Measurements from ENCODE around the gene HIRA. TPM values are rescaled to one million over a fixed set of nuclear protein-coding genes. Genes with fewer than 3 reads are reported as not detected.
A peak's percentile ranks its signal among the peaks of the same experiment; 100 is the strongest.
"Not testable (repeated sequence)": the region's sequence is repeated elsewhere in the genome, so short reads cannot be mapped to it uniquely, and the experiment has no call there.

The HIRA gene
- total and polyA plus RNA-seq, 9 of the 15 experiments (the other 6 are each of a cell fraction or from before 2014, with no cell fraction given), result 0.96 to 132 (median 58.4) TPM

DNA sequence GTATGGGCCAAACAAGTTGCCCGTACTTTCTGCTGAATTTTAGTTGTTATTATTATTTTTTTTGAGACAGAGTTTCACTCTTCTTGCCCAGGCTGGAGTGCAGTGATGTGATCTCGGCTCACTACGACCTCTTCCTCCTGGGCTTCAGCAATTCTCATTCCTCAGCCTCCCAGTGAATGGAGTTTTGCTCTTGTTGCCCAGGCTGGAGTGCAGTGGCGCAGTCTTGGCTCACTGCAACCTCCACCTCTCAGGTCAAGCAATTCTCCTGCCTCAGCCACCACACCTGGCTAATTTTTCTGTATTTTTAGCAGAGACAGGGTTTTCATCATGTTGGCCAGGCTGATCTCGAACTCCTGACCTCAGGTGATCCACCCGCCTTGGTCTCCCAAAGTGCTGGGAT lies 125.0 kb downstream of the HIRA start:
- in situ Hi-C loops (cut with MboI), result not testable (repeated sequence)
- 6% methylated on average over 6 of the region's 6 CpGs for WGBS (ENCODE audit: insufficient coverage, low coverage, missing lambda C conversion rate)
- TF ChIP-seq MCM3 (IDR thresholded peaks at IDR 0.05) (peak; percentile 78; the same call in 1 of the 2 replicates), CBX3 (IDR thresholded peaks at IDR 0.05; ENCODE audit: borderline replicate concordance in 1 of 2, low read length in 2 of 2) (peak in 1 of 2 experiments; percentile 68; a peak in 1 of 3 replicates), MCM7 (IDR thresholded peaks at IDR 0.05) (peak in 1 of 2 experiments; percentile 75; a peak in 1 of 4 replicates)
- TF ChIP-seq, protein P1, sequence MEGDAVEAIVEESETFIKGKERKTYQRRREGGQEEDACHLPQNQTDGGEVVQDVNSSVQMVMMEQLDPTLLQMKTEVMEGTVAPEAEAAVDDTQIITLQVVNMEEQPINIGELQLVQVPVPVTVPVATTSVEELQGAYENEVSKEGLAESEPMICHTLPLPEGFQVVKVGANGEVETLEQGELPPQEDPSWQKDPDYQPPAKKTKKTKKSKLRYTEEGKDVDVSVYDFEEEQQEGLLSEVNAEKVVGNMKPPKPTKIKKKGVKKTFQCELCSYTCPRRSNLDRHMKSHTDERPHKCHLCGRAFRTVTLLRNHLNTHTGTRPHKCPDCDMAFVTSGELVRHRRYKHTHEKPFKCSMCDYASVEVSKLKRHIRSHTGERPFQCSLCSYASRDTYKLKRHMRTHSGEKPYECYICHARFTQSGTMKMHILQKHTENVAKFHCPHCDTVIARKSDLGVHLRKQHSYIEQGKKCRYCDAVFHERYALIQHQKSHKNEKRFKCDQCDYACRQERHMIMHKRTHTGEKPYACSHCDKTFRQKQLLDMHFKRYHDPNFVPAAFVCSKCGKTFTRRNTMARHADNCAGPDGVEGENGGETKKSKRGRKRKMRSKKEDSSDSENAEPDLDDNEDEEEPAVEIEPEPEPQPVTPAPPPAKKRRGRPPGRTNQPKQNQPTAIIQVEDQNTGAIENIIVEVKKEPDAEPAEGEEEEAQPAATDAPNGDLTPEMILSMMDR (IDR thresholded peaks at IDR 0.05 in 2 of 3, conservative IDR thresholded peaks at IDR 0.05 in 1 of 3; ENCODE audit: insufficient read depth in 2 of 3, low read depth in 1 of 3, low read length in 3 of 3), result 0 out of 6 replicates have a peak, but pooled peaks of 1 of the 3 experiments have one; percentile 3

More for the DNA sequence above, 125.0 kb downstream of the HIRA start:
- FAIRE-seq; H3K4me1 ChIP-seq (replicated peaks in 1 of 2; ENCODE audit: control insufficient read depth in 2 of 2, insufficient read depth in 2 of 2, low read length in 2 of 2); ATAC-seq; H3K9me1 ChIP-seq (ENCODE audit: control insufficient read depth, insufficient read depth, low read length); H3K27ac ChIP-seq (ENCODE audit: extremely low read depth, low read depth, low read length); BruUV-seq (replicated peaks); DNase-seq (ENCODE audit: extremely low read depth in 1 of 4, low spot score in 3 of 4); H3K9me3 ChIP-seq (replicated peaks; ENCODE audit: control insufficient read depth, insufficient read depth, low read depth, low read length); H4K20me1 ChIP-seq (replicated peaks; ENCODE audit: control insufficient read depth, insufficient read depth, low read length); H2AFZ ChIP-seq (ENCODE audit: low read depth, low read length); intact Hi-C loops (cut with micrococcal nuclease); H3K4me2 ChIP-seq (ENCODE audit: insufficient read depth, low read length); H3K79me2 ChIP-seq (ENCODE audit: control insufficient read depth, insufficient read depth, low read length); H3K9ac ChIP-seq (ENCODE audit: insufficient read depth in 1 of 2, low read depth in 2 of 2, low read length in 2 of 2); H3K36me3 ChIP-seq (ENCODE audit: control insufficient read depth, insufficient read depth, low read length); CTCF ChIA-PET (ENCODE audit: low intra/inter-chr PET ratio); H3K4me3 ChIP-seq: not testable (repeated sequence)
- peaks cover 12 to 23% of the 10 kb centered on the region in 2 experiments; a peak in 4 of 5 replicates for H3K27me3 ChIP-seq (ENCODE audit: control insufficient read depth in 2 of 2, insufficient read depth in 2 of 2, low read length in 2 of 2)
- POLR2A ChIA-PET, result interaction anchor here (0.6 to 4.0 kb wide), 3 partner anchors 11 to 93 kb away, joined by 4 to 32 read pairs (median 4); partner anchors contain the start of gene CLTCL1
